Measurements from ENCODE around the gene ASRGL1.
A peak's percentile ranks its signal among the peaks of the same experiment; 100 is the strongest.
"Not testable (repeated sequence)": the region's sequence is repeated elsewhere in the genome, so short reads cannot be mapped to it uniquely, and the experiment has no call there.

ASRGL1 gene

GRCh38 chr11:62309991-62310390 is 27.3 kb upstream of the ASRGL1 start:
- Histone ChIP-seq H3K36me3 (ENCODE audit: control insufficient read depth, insufficient read depth, low read length) (no peaks in the 10 kb centered on the region), H3K4me1 (ENCODE audit: control insufficient read depth, low read depth, low read length) (no peaks in the 10 kb centered on the region), H3K27ac (ENCODE audit: low read depth, low read length) (no peak overlapping the region), H3K56ac (ENCODE audit: low read length) (no peak overlapping the region), H3K27me3 (ENCODE audit: insufficient read depth, low read length, poor library complexity) (no peaks in the 10 kb centered on the region), H2BK120ac (ENCODE audit: low read depth, low read length) (no peak overlapping the region), H3K4me2 (ENCODE audit: low read length) (no peak overlapping the region), H2BK15ac (replicated peaks; ENCODE audit: low read depth) (no peak overlapping the region), H3K79me1 (ENCODE audit: low read length) (no peaks in the 10 kb centered on the region), H4K8ac (ENCODE audit: low read depth, low read length) (no peak overlapping the region), H4K5ac (ENCODE audit: low read length) (no peak overlapping the region), H3K18ac (ENCODE audit: low read length) (no peak overlapping the region), H2BK5ac (ENCODE audit: low read length) (no peak overlapping the region), H3K23ac (ENCODE audit: low read length) (no peak overlapping the region), H3K9ac (ENCODE audit: low read length) (no peak overlapping the region), H2AK5ac (ENCODE audit: low read length) (no peak overlapping the region), H3K4ac (ENCODE audit: low read depth, low read length) (no peak overlapping the region), H3K4me3 (ENCODE audit: low read length) (no peak overlapping the region), H3K79me2 (ENCODE audit: control insufficient read depth, insufficient read depth, low read length) (no peaks in the 10 kb centered on the region)
- no CpG with 5 or more reads among the region's 7 CpGs for WGBS (ENCODE audit: extremely low coverage, insufficient coverage, low lambda C conversion rate)
- DNase-seq, result no peak

GRCh38 chr11:62315431-62315830 is 21.8 kb upstream of the ASRGL1 start:
- Histone ChIP-seq H3K79me2 (ENCODE audit: control insufficient read depth, insufficient read depth, low read length) (no peaks in the 10 kb centered on the region), H3K79me1 (ENCODE audit: low read length) (no peaks in the 10 kb centered on the region), H3K9ac (ENCODE audit: low read length) (no peak overlapping the region), H3K56ac (ENCODE audit: low read length) (no peak overlapping the region), H4K8ac (ENCODE audit: low read depth, low read length) (no peak overlapping the region), H3K4me1 (ENCODE audit: control insufficient read depth, low read depth, low read length) (no peaks in the 10 kb centered on the region), H3K36me3 (ENCODE audit: control insufficient read depth, insufficient read depth, low read length) (no peaks in the 10 kb centered on the region), H2BK120ac (ENCODE audit: low read depth, low read length) (no peak overlapping the region), H3K23ac (ENCODE audit: low read length) (no peak overlapping the region), H2BK5ac (ENCODE audit: low read length) (no peak overlapping the region), H3K18ac (ENCODE audit: low read length) (no peak overlapping the region), H3K4me3 (ENCODE audit: low read length) (no peak overlapping the region), H3K4ac (ENCODE audit: low read depth, low read length) (no peak overlapping the region), H3K27ac (ENCODE audit: low read depth, low read length) (no peak overlapping the region), H2AK5ac (ENCODE audit: low read length) (no peak overlapping the region), H3K27me3 (ENCODE audit: insufficient read depth, low read length, poor library complexity) (no peaks in the 10 kb centered on the region), H4K5ac (ENCODE audit: low read length) (no peak overlapping the region), H3K4me2 (ENCODE audit: low read length) (no peak overlapping the region), H2BK15ac (replicated peaks; ENCODE audit: low read depth) (no peak overlapping the region)
- no CpG with 5 or more reads among the region's 1 CpG for WGBS (ENCODE audit: extremely low coverage, insufficient coverage, low lambda C conversion rate)
- DNase-seq, result no peak

GRCh38 chr11:62322524-62322923 is 14.7 kb upstream of the ASRGL1 start:
- Histone ChIP-seq H3K23ac (ENCODE audit: low read length) (no peak overlapping the region), H4K8ac (ENCODE audit: low read depth, low read length) (no peak overlapping the region), H3K56ac (ENCODE audit: low read length) (no peak overlapping the region), H2AK5ac (ENCODE audit: low read length) (no peak overlapping the region), H3K4ac (ENCODE audit: low read depth, low read length) (no peak overlapping the region), H3K4me1 (ENCODE audit: control insufficient read depth, low read depth, low read length) (no peaks in the 10 kb centered on the region), H3K36me3 (ENCODE audit: control insufficient read depth, insufficient read depth, low read length) (no peaks in the 10 kb centered on the region), H3K4me3 (ENCODE audit: low read length) (no peak overlapping the region), H3K9ac (ENCODE audit: low read length) (no peak overlapping the region), H3K27ac (ENCODE audit: low read depth, low read length) (no peak overlapping the region), H2BK5ac (ENCODE audit: low read length) (no peak overlapping the region), H3K79me2 (ENCODE audit: control insufficient read depth, insufficient read depth, low read length) (no peaks in the 10 kb centered on the region), H3K4me2 (ENCODE audit: low read length) (no peak overlapping the region), H2BK15ac (replicated peaks; ENCODE audit: low read depth) (no peak overlapping the region), H2BK120ac (ENCODE audit: low read depth, low read length) (no peak overlapping the region), H3K18ac (ENCODE audit: low read length) (no peak overlapping the region), H3K27me3 (ENCODE audit: insufficient read depth, low read length, poor library complexity) (no peaks in the 10 kb centered on the region), H3K79me1 (ENCODE audit: low read length) (no peaks in the 10 kb centered on the region), H4K5ac (ENCODE audit: low read length) (no peak overlapping the region)
- no peak for DNase-seq
- WGBS (ENCODE audit: extremely low coverage, insufficient coverage, low lambda C conversion rate), result no CpG with 5 or more reads among the region's 2 CpGs

GRCh38 chr11:62324731-62325556 is 12.3 kb upstream of the ASRGL1 start:
- DNase-seq, result peak; percentile 86
- Histone ChIP-seq H4K8ac (ENCODE audit: low read depth, low read length) (no peak overlapping the region), H3K4ac (ENCODE audit: low read depth, low read length) (no peak overlapping the region), H2BK5ac (ENCODE audit: low read length) (no peak overlapping the region), H3K9ac (ENCODE audit: low read length) (no peak overlapping the region), H3K4me3 (ENCODE audit: low read length) (no peak overlapping the region), H2BK120ac (ENCODE audit: low read depth, low read length) (no peak overlapping the region), H3K79me2 (ENCODE audit: control insufficient read depth, insufficient read depth, low read length) (no peaks in the 10 kb centered on the region), H3K23ac (ENCODE audit: low read length) (no peak overlapping the region), H4K5ac (ENCODE audit: low read length) (no peak overlapping the region), H3K4me2 (ENCODE audit: low read length) (no peak overlapping the region), H3K18ac (ENCODE audit: low read length) (no peak overlapping the region), H3K27ac (ENCODE audit: low read depth, low read length) (no peak overlapping the region), H2AK5ac (ENCODE audit: low read length) (no peak overlapping the region), H3K36me3 (ENCODE audit: control insufficient read depth, insufficient read depth, low read length) (no peaks in the 10 kb centered on the region), H3K79me1 (ENCODE audit: low read length) (no peaks in the 10 kb centered on the region), H2BK15ac (replicated peaks; ENCODE audit: low read depth) (no peak overlapping the region), H3K4me1 (ENCODE audit: control insufficient read depth, low read depth, low read length) (no peaks in the 10 kb centered on the region), H3K27me3 (ENCODE audit: insufficient read depth, low read length, poor library complexity) (no peaks in the 10 kb centered on the region), H3K56ac (ENCODE audit: low read length) (no peak overlapping the region)
- no CpG with 5 or more reads among the region's 18 CpGs for WGBS (ENCODE audit: extremely low coverage, insufficient coverage, low lambda C conversion rate)

GRCh38 chr11:62325781-62326180 is 11.5 kb upstream of the ASRGL1 start:
- not testable (repeated sequence) for H3K4me1 ChIP-seq (ENCODE audit: control insufficient read depth, low read depth, low read length); H4K5ac ChIP-seq (ENCODE audit: low read length); H3K23ac ChIP-seq (ENCODE audit: low read length); H3K27me3 ChIP-seq (ENCODE audit: insufficient read depth, low read length, poor library complexity); H3K9ac ChIP-seq (ENCODE audit: low read length); H2AK5ac ChIP-seq (ENCODE audit: low read length); H3K56ac ChIP-seq (ENCODE audit: low read length); H3K4ac ChIP-seq (ENCODE audit: low read depth, low read length); H3K4me2 ChIP-seq (ENCODE audit: low read length); H3K4me3 ChIP-seq (ENCODE audit: low read length); H3K36me3 ChIP-seq (ENCODE audit: control insufficient read depth, insufficient read depth, low read length); H2BK120ac ChIP-seq (ENCODE audit: low read depth, low read length); H4K8ac ChIP-seq (ENCODE audit: low read depth, low read length); H2BK5ac ChIP-seq (ENCODE audit: low read length); H3K79me1 ChIP-seq (ENCODE audit: low read length); H3K27ac ChIP-seq (ENCODE audit: low read depth, low read length); DNase-seq; H2BK15ac ChIP-seq (replicated peaks; ENCODE audit: low read depth); H3K18ac ChIP-seq (ENCODE audit: low read length); H3K79me2 ChIP-seq (ENCODE audit: control insufficient read depth, insufficient read depth, low read length)
- no CpG with 5 or more reads among the region's 5 CpGs for WGBS (ENCODE audit: extremely low coverage, insufficient coverage, low lambda C conversion rate)

GRCh38 chr11:62326719-62327118 is 10.5 kb upstream of the ASRGL1 start:
- not testable (repeated sequence) for H2BK120ac ChIP-seq (ENCODE audit: low read depth, low read length); H3K56ac ChIP-seq (ENCODE audit: low read length); H2BK5ac ChIP-seq (ENCODE audit: low read length); H3K23ac ChIP-seq (ENCODE audit: low read length); H3K27ac ChIP-seq (ENCODE audit: low read depth, low read length); H3K27me3 ChIP-seq (ENCODE audit: insufficient read depth, low read length, poor library complexity); H3K18ac ChIP-seq (ENCODE audit: low read length); H3K79me1 ChIP-seq (ENCODE audit: low read length); H4K5ac ChIP-seq (ENCODE audit: low read length); H3K9ac ChIP-seq (ENCODE audit: low read length); H3K4ac ChIP-seq (ENCODE audit: low read depth, low read length); H4K8ac ChIP-seq (ENCODE audit: low read depth, low read length); H2BK15ac ChIP-seq (replicated peaks; ENCODE audit: low read depth); H2AK5ac ChIP-seq (ENCODE audit: low read length); H3K4me3 ChIP-seq (ENCODE audit: low read length); H3K4me2 ChIP-seq (ENCODE audit: low read length); H3K4me1 ChIP-seq (ENCODE audit: control insufficient read depth, low read depth, low read length); H3K79me2 ChIP-seq (ENCODE audit: control insufficient read depth, insufficient read depth, low read length); H3K36me3 ChIP-seq (ENCODE audit: control insufficient read depth, insufficient read depth, low read length)
- DNase-seq, result peak; percentile 55
- WGBS (ENCODE audit: extremely low coverage, insufficient coverage, low lambda C conversion rate), result no CpG with 5 or more reads among the region's 6 CpGs

Data from mesendoderm (in vitro differentiated cells).